ENCODE data around the gene PAGR1. TPM values are rescaled to one million over a fixed set of nuclear protein-coding genes. Genes with fewer than 3 reads are reported as not detected.

PAGR1 gene
- total and polyA plus RNA-seq, 2 of the 13 experiments (the other 11 are each of a cell fraction or from before 2014, with no cell fraction given), result 9.8 to 66.4 TPM

DNA sequence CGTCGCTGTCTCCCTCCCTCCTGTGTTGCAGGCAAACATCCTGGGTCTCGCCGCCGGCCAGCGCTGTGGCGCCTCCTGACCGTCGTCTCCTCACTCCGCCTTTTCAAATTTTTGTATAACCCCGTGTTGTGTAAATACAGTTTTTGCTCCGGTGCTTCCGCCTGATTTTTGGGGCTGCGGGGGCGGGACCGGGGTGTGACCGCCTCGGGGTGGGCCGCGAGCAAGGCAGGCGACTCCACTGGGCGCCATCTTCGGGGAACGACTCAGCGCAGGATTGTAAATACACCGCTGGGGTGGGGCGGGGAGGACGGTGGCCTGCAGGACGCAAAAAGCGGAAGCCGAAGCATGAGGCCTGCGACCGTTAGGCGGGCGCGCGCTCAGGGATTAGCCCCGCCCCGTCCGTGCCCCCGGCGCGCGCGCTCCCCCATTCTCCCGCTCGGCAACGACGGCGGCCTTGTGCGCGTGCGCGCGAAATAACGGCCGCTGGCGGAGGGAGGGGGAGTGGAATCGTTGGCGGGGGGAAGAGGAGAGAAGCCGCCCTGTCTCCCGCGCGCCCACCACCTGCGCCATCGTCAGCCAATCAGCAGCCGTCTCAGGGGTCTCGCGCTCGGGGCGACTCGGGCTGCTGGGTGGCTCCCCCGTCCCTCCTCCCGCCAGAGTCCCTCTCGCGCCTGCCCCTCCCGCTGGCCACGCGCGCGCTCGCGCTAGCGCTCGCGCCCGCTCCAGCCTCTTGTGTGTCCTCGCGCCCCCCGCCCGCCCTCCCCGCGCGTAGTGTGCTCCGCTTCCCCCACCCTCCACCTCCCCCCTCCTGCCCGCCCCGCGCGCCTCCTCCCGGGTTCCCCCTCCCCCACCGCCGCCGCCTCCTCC, 10.5 kb upstream of the PAGR1 start (continued):
- TF ChIP-seq NFYB (CRISPR knock-in tag; IDR thresholded peaks at IDR 0.05) (peak; percentile 76), SMARCC2 (IDR thresholded peaks at IDR 0.05) (no peak), ZFP36 (IDR thresholded peaks at IDR 0.05; ENCODE audit: borderline replicate concordance, low read depth, low read length, partially characterized antibody) (no peak), MED8 (CRISPR knock-in tag; IDR thresholded peaks at IDR 0.05; ENCODE audit: insufficient replicate concordance) (peak; percentile 71), TBP (CRISPR knock-in tag; IDR thresholded peaks at IDR 0.05) (no peak), ZNF232 (CRISPR knock-in tag; IDR thresholded peaks at IDR 0.05; ENCODE audit: borderline replicate concordance) (peak; percentile 97), ZNF468 (CRISPR knock-in tag; IDR thresholded peaks at IDR 0.05) (peak; percentile 50; the same call in 1 of the 2 replicates), ZNF484 (CRISPR knock-in tag; IDR thresholded peaks at IDR 0.05; ENCODE audit: borderline replicate concordance, low read depth) (no peak), TCF12 (IDR thresholded peaks at IDR 0.05) (no peak), TCF12 (CRISPR knock-in tag; IDR thresholded peaks at IDR 0.05) (peak; percentile 72; the same call in 1 of the 2 replicates), PHF5A (CRISPR knock-in tag; IDR thresholded peaks at IDR 0.05; ENCODE audit: low read depth, unreplicated experiment) (peak; percentile 99), TEAD3 (CRISPR knock-in tag; optimal IDR thresholded peaks at IDR 0.05; ENCODE audit: borderline replicate concordance) (peak; percentile 93), RBFOX2 (IDR thresholded peaks at IDR 0.05; ENCODE audit: low read depth, low read length) (peak; percentile 98), FOSL1 (CRISPR knock-in tag; IDR thresholded peaks at IDR 0.05; ENCODE audit: borderline replicate concordance) (no peak), MXI1 (IDR thresholded peaks at IDR 0.05; ENCODE audit: borderline replicate concordance, low read depth, low read length) (peak; percentile 88; the same call in 1 of the 3 replicates), ZNF337 (CRISPR knock-in tag; IDR thresholded peaks at IDR 0.05; ENCODE audit: borderline replicate concordance, low read depth) (0 out of 2 replicates have a peak, but pooled peaks have one; percentile 58), MBD4 (IDR thresholded peaks at IDR 0.05; ENCODE audit: borderline replicate concordance, low read length) (no peak)
- TF ChIP-seq, protein P1, sequence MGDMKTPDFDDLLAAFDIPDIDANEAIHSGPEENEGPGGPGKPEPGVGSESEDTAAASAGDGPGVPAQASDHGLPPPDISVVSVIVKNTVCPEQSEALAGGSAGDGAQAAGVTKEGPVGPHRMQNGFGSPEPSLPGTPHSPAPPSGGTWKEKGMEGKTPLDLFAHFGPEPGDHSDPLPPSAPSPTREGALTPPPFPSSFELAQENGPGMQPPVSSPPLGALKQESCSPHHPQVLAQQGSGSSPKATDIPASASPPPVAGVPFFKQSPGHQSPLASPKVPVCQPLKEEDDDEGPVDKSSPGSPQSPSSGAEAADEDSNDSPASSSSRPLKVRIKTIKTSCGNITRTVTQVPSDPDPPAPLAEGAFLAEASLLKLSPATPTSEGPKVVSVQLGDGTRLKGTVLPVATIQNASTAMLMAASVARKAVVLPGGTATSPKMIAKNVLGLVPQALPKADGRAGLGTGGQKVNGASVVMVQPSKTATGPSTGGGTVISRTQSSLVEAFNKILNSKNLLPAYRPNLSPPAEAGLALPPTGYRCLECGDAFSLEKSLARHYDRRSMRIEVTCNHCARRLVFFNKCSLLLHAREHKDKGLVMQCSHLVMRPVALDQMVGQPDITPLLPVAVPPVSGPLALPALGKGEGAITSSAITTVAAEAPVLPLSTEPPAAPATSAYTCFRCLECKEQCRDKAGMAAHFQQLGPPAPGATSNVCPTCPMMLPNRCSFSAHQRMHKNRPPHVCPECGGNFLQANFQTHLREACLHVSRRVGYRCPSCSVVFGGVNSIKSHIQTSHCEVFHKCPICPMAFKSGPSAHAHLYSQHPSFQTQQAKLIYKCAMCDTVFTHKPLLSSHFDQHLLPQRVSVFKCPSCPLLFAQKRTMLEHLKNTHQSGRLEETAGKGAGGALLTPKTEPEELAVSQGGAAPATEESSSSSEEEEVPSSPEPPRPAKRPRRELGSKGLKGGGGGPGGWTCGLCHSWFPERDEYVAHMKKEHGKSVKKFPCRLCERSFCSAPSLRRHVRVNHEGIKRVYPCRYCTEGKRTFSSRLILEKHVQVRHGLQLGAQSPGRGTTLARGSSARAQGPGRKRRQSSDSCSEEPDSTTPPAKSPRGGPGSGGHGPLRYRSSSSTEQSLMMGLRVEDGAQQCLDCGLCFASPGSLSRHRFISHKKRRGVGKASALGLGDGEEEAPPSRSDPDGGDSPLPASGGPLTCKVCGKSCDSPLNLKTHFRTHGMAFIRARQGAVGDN (CRISPR knock-in tag; IDR thresholded peaks at IDR 0.05), result peak; percentile 98
- TF ChIP-seq, protein P2, sequence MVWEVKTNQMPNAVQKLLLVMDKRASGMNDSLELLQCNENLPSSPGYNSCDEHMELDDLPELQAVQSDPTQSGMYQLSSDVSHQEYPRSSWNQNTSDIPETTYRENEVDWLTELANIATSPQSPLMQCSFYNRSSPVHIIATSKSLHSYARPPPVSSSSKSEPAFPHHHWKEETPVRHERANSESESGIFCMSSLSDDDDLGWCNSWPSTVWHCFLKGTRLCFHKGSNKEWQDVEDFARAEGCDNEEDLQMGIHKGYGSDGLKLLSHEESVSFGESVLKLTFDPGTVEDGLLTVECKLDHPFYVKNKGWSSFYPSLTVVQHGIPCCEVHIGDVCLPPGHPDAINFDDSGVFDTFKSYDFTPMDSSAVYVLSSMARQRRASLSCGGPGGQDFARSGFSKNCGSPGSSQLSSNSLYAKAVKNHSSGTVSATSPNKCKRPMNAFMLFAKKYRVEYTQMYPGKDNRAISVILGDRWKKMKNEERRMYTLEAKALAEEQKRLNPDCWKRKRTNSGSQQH (CRISPR knock-in tag; IDR thresholded peaks at IDR 0.05; ENCODE audit: low read depth), result peak; percentile 90; the same call in 1 of the 2 replicates
- TF ChIP-seq, protein P3, sequence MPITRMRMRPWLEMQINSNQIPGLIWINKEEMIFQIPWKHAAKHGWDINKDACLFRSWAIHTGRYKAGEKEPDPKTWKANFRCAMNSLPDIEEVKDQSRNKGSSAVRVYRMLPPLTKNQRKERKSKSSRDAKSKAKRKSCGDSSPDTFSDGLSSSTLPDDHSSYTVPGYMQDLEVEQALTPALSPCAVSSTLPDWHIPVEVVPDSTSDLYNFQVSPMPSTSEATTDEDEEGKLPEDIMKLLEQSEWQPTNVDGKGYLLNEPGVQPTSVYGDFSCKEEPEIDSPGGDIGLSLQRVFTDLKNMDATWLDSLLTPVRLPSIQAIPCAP (CRISPR knock-in tag; IDR thresholded peaks at IDR 0.05; ENCODE audit: low read depth), result no peak

Data from HepG2 (cell line).